Measurements from ENCODE around the gene SLC22A1. TPM values are rescaled to one million over a fixed set of nuclear protein-coding genes. Genes with fewer than 3 reads are reported as not detected.

SLC22A1 gene
- total RNA-seq, 4 donors from 2014 or later, result 0.35 to 0.67 (median 0.58) TPM; not detected in 1

GRCh38 chr6:160104821-160105517 is 16.6 kb upstream of the SLC22A1 start:
- no peak for TF ChIP-seq EP300 (IDR thresholded peaks at IDR 0.05)
- TF ChIP-seq, protein P1, sequence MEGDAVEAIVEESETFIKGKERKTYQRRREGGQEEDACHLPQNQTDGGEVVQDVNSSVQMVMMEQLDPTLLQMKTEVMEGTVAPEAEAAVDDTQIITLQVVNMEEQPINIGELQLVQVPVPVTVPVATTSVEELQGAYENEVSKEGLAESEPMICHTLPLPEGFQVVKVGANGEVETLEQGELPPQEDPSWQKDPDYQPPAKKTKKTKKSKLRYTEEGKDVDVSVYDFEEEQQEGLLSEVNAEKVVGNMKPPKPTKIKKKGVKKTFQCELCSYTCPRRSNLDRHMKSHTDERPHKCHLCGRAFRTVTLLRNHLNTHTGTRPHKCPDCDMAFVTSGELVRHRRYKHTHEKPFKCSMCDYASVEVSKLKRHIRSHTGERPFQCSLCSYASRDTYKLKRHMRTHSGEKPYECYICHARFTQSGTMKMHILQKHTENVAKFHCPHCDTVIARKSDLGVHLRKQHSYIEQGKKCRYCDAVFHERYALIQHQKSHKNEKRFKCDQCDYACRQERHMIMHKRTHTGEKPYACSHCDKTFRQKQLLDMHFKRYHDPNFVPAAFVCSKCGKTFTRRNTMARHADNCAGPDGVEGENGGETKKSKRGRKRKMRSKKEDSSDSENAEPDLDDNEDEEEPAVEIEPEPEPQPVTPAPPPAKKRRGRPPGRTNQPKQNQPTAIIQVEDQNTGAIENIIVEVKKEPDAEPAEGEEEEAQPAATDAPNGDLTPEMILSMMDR (IDR thresholded peaks at IDR 0.05), result no peak
- WGBS, 2 donors (ENCODE audit: low coverage in 1 of 2), result 86 to 87% methylated on average over 6 to 20 of the region's 20 CpGs
- no peak overlapping the region for H3K27ac ChIP-seq
- H3K9me3 ChIP-seq, result no peaks in the 10 kb centered on the region
- H3K27me3 ChIP-seq, result no peaks in the 10 kb centered on the region
- H3K36me3 ChIP-seq, result peaks cover 0 to 89% of the 10 kb centered on the region in 2 donors
- no peak overlapping the region for H3K4me3 ChIP-seq
- H3K4me1 ChIP-seq, result no peaks in the 10 kb centered on the region
- no peak for ATAC-seq

DNA sequence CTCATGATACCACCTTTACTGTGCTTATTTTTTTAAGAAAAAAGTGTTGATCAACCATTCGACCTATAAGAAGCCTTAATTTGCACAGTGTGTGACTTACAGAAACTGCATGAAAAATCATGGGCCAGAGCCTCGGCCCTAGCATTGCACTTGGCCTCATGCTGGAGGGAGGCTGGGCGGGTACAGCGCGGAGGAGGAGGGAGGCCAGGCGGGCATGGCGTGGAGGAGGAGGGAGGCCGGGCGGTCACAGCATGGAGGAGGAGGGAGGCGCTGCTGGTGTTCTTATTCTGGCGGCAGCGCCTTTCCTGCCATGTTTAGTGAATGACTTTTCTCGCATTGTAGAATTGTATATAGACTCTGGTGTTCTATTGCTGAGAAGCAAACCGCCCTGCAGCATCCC is 15.6 kb upstream of the SLC22A1 start:
- H3K27ac ChIP-seq, result no peak overlapping the region
- peaks cover 0 to 91% of the 10 kb centered on the region in 2 donors for H3K36me3 ChIP-seq
- TF ChIP-seq, protein P1 (IDR thresholded peaks at IDR 0.05), result no peak
- TF ChIP-seq POLR2AphosphoS5 (IDR thresholded peaks at IDR 0.05) (no peak), POLR2A (IDR thresholded peaks at IDR 0.05) (no peak), EP300 (IDR thresholded peaks at IDR 0.05) (no peak)
- H3K9me3 ChIP-seq, result no peaks in the 10 kb centered on the region
- H3K4me3 ChIP-seq, result no peak overlapping the region
- H3K4me1 ChIP-seq, result no peaks in the 10 kb centered on the region
- H3K27me3 ChIP-seq, result no peaks in the 10 kb centered on the region
- WGBS, 2 donors (ENCODE audit: low coverage in 1 of 2), result 95 to 97% methylated on average over 11 of the region's 14 CpGs
- no peak for ATAC-seq

DNA sequence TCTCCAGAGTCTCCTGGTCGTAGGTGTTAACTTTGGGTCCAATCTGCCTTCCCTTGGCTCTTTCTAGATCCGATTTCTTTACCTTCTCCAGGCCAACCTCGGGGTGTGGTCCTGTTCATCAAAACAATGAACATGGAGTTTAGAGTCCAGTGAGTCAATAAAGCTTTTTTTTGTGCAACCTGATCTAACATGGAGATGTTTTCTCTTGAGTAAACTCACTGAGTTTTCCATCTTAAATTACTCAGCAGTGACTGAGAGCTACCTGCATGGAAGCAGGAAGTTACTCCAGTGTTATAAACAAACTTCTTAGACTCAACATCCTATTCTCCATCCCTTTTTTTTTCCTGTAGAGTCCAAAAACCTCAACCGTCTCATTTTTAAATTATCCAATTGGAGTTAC is 14.9 kb upstream of the SLC22A1 start:
- WGBS, 2 donors (ENCODE audit: low coverage in 1 of 2), result 77 to 93% methylated on average over 3 to 4 of the region's 4 CpGs
- TF ChIP-seq EP300 (IDR thresholded peaks at IDR 0.05) (no peak), POLR2A (IDR thresholded peaks at IDR 0.05) (no peak), POLR2AphosphoS5 (IDR thresholded peaks at IDR 0.05) (no peak)
- TF ChIP-seq, protein P1 (IDR thresholded peaks at IDR 0.05), result no peak
- peaks cover 0 to 85% of the 10 kb centered on the region in 2 donors for H3K36me3 ChIP-seq

DNA sequence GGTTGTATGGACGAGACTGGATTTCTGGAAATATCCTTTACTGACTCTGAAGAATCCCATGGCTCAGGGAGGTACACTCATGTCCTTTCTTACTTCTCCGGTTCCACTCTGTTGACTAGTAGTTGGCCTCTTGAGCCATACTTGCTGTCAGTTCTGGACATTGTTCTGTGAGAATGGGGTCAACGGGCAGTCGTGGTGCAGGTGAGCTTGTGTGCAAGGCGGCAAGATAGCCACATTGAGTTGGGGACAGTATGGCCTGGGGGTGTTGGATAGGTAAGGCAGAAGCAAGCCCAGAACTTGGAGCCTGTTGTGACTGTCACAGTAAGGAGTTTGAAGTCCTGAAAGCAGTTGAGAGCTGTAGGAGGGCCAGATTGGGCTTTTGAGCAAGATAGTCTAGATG is 13.5 kb upstream of the SLC22A1 start:
- H3K27me3 ChIP-seq, result no peaks in the 10 kb centered on the region
- no peak for TF ChIP-seq EP300 (IDR thresholded peaks at IDR 0.05)
- TF ChIP-seq, protein P1 (IDR thresholded peaks at IDR 0.05), result no peak
- no peak for TF ChIP-seq POLR2A (IDR thresholded peaks at IDR 0.05)
- TF ChIP-seq POLR2AphosphoS5 (IDR thresholded peaks at IDR 0.05), result no peak
- no peak overlapping the region for H3K27ac ChIP-seq
- peaks cover 0 to 76% of the 10 kb centered on the region in 2 donors for H3K36me3 ChIP-seq
- no peak overlapping the region for H3K4me3 ChIP-seq
- no peaks in the 10 kb centered on the region for H3K4me1 ChIP-seq
- WGBS, 2 donors (ENCODE audit: low coverage in 1 of 2), result 90% methylated on average over 4 of the region's 5 CpGs; no CpG with 5 or more reads in 1 of the 2 donors
- no peak for ATAC-seq
- H3K9me3 ChIP-seq, result no peaks in the 10 kb centered on the region

More for the DNA sequence above, 14.9 kb upstream of the SLC22A1 start:
- Histone ChIP-seq H3K27me3 (no peaks in the 10 kb centered on the region), H3K9me3 (no peaks in the 10 kb centered on the region), H3K4me1 (no peaks in the 10 kb centered on the region), H3K4me3 (no peak overlapping the region), H3K27ac (no peak overlapping the region)
- no peak for ATAC-seq

GRCh38 chr6:160110586-160111123 is 11.0 kb upstream of the SLC22A1 start:
- H3K9me3 ChIP-seq, result no peaks in the 10 kb centered on the region
- no peaks in the 10 kb centered on the region for H3K27me3 ChIP-seq
- TF ChIP-seq POLR2A (IDR thresholded peaks at IDR 0.05), result no peak
- TF ChIP-seq, protein P1 (IDR thresholded peaks at IDR 0.05), result no peak
- TF ChIP-seq POLR2AphosphoS5 (IDR thresholded peaks at IDR 0.05), result no peak
- TF ChIP-seq EP300 (IDR thresholded peaks at IDR 0.05), result no peak
- H3K27ac ChIP-seq, result no peak overlapping the region
- no peaks in the 10 kb centered on the region for H3K4me1 ChIP-seq
- ATAC-seq, result no peak
- no peak overlapping the region for H3K4me3 ChIP-seq
- peaks cover 0 to 67% of the 10 kb centered on the region in 2 donors for H3K36me3 ChIP-seq

All from gastroesophageal sphincter (tissue), 4 donors.